Thoracic aorta (tissue), 2 donors: ENCODE results near the gene CISTR. TPM values are rescaled to one million over a fixed set of nuclear protein-coding genes. Genes with fewer than 3 reads are reported as not detected.

Experiments
- ATAC-seq: fragments of 150-250 bp; one replicate; pipeline ENCODE4 v1.8.0; 2017; ENCODE audit warnings: low read depth; ENCODE audit not compliant: insufficient number of reproducible peaks, low FRiP score
- DNase-seq: peaks from one replicate; pipeline ENCODE4 v3.0.0-alpha.2; 2020; ENCODE audit warnings: low spot score
- H3K27ac ChIP-seq, 2 donors: fragments of 200-600 bp; sonication (generic); 1 replicate in 1 of 2; 2 replicates in 1 of 2; pipeline ENCODE4 v1.5.1; 2016; ENCODE audit warnings: mild to moderate bottlenecking in 2 of 2, moderate library complexity in 2 of 2
- H3K27me3 ChIP-seq: fragments of 200-600 bp; sonication (generic); replicated peaks from 2 replicates; pipeline ENCODE4 v1.6.0; 2016; ENCODE audit warnings: mild to moderate bottlenecking; ENCODE audit not compliant: insufficient read depth
- H3K36me3 ChIP-seq: fragments of 200-600 bp; sonication (generic); one replicate; pipeline ENCODE4 v1.5.1; 2016
- H3K4me1 ChIP-seq, 2 donors: fragments of 200-600 bp; sonication (generic); 1 replicate in 1 of 2; 2 replicates in 1 of 2; pipeline versions ENCODE4 v1.5.1 to v1.6.0; 2016; ENCODE audit warnings: low read depth in 2 of 2, mild to moderate bottlenecking in 1 of 2; ENCODE audit not compliant: control insufficient read depth in 1 of 2
- H3K4me3 ChIP-seq: fragments of 200-600 bp; sonication (generic); 2 replicates; pipeline ENCODE4 v1.5.1; 2016; ENCODE audit warnings: mild to moderate bottlenecking
- H3K9me3 ChIP-seq: fragments of 200-600 bp; sonication (generic); 2 replicates; pipeline ENCODE4 v1.5.1; 2016
- CTCF ChIP-seq: fragments of 200-600 bp; sonication (generic); IDR thresholded peaks from one replicate; pipeline ENCODE4 v1.5.1; 2019; ENCODE audit warnings: antibody characterized with exemption
- total RNA-seq, 2 donors: library from RNA; depleted of rRNA; stranded (reverse); fragments of >200 nt; gene quantifications; one replicate each; pipeline versions ENCODE4 v1.1.0 to v1.2.3, GENCODE V29; 2016

The CISTR gene
- total RNA-seq: not detected

GRCh38 chr12:53751336-53752191 lies at the start of gene CISTR:
CISTR (minus strand) TSS chr12:53751979.
- H3K27me3 ChIP-seq: peaks cover 11% of the 10 kb centered on the region
- TF ChIP-seq CTCF: no peak
- peak within 1 kb of the TSS; percentile 75 for H3K4me3 ChIP-seq
- H3K4me1 ChIP-seq: peaks cover 15 to 19% of the 10 kb centered on the region in 2 donors
- H3K9me3 ChIP-seq: no peaks in the 10 kb centered on the region
- no peak within 1 kb of the TSS for H3K27ac ChIP-seq
- DNase-seq (no peak), ATAC-seq (no peak)
- no peaks in the 10 kb centered on the region for H3K36me3 ChIP-seq

- H3K4me3 ChIP-seq: no peak overlapping the region
- H3K9me3 ChIP-seq: no peaks in the 10 kb centered on the region
- ATAC-seq (no peak), DNase-seq (no peak)
- H3K27ac ChIP-seq: no peak overlapping the region
- H3K4me1 ChIP-seq: no peaks in the 10 kb centered on the region
- TF ChIP-seq CTCF: no peak
- no peaks in the 10 kb centered on the region for H3K36me3 ChIP-seq
- no peaks in the 10 kb centered on the region for H3K27me3 ChIP-seq
These were observed 46.8 kb upstream of the CISTR start for GRCh38 chr12:53798575-53798974.

- H3K27ac ChIP-seq: no peak overlapping the region
- no peak for TF ChIP-seq CTCF
- no peaks in the 10 kb centered on the region for H3K4me1 ChIP-seq
- H3K27me3 ChIP-seq: no peaks in the 10 kb centered on the region
- DNase-seq: no peak
- no peak overlapping the region for H3K4me3 ChIP-seq
- no peaks in the 10 kb centered on the region for H3K9me3 ChIP-seq
- no peaks in the 10 kb centered on the region for H3K36me3 ChIP-seq
- no peak for ATAC-seq
These were observed 44.1 kb upstream of the CISTR start for GRCh38 chr12:53795927-53796326.

- no peaks in the 10 kb centered on the region for H3K4me1 ChIP-seq
- no peak for TF ChIP-seq CTCF
- no peak overlapping the region for H3K4me3 ChIP-seq
- H3K9me3 ChIP-seq: no peaks in the 10 kb centered on the region
- no peak for ATAC-seq
- DNase-seq: no peak
- H3K27me3 ChIP-seq: no peaks in the 10 kb centered on the region
- no peaks in the 10 kb centered on the region for H3K36me3 ChIP-seq
- no peak overlapping the region for H3K27ac ChIP-seq
These were observed 41.4 kb upstream of the CISTR start for GRCh38 chr12:53793221-53793620.

- DNase-seq (no peak), ATAC-seq (no peak)
- Histone ChIP-seq H3K4me1 (no peaks in the 10 kb centered on the region), H3K27me3 (no peaks in the 10 kb centered on the region), H3K9me3 (no peaks in the 10 kb centered on the region), H3K4me3 (no peak overlapping the region), H3K27ac (no peak overlapping the region), H3K36me3 (no peaks in the 10 kb centered on the region)
- TF ChIP-seq CTCF: no peak
These were observed 40.1 kb upstream of the CISTR start for GRCh38 chr12:53791735-53792326.
